DOHH2 (cell line): Measurements from ENCODE around the gene PRKN.

Experiments used
- H3F3A ChIP-seq: fragments of 200-600 bp; sonication (generic), shearing (Covaris generic); 2 replicates; pipeline ENCODE4 v1.6.0; 2016; ENCODE audit warnings: antibody characterized with exemption, mild to moderate bottlenecking; ENCODE audit not compliant: control insufficient read depth, insufficient read depth
- H3K27ac ChIP-seq: fragments of 200-600 bp; sonication (generic); 2 replicates; pipeline ENCODE4 v1.5.1; 2014; ENCODE audit warnings: low read depth, mild to moderate bottlenecking, low read length, moderate library complexity
- H3K27me3 ChIP-seq: fragments of 200-600 bp; sonication (generic); 2 replicates; pipeline ENCODE4 v1.6.1; 2014; ENCODE audit warnings: mild to moderate bottlenecking, low read length, mixed read lengths; ENCODE audit not compliant: control insufficient read depth
- H3K36me3 ChIP-seq: fragments of 200-600 bp; sonication (generic); 2 replicates; pipeline ENCODE4 v1.6.1; 2014; ENCODE audit warnings: mild to moderate bottlenecking, low read length, moderate library complexity, mixed read lengths; ENCODE audit not compliant: control insufficient read depth
- H3K4me1 ChIP-seq: fragments of 200-600 bp; sonication (generic); 2 replicates; pipeline ENCODE4 v1.6.1; 2014; ENCODE audit warnings: mild to moderate bottlenecking, low read length, mixed read lengths; ENCODE audit not compliant: control insufficient read depth
- H3K4me2 ChIP-seq: fragments of 200-600 bp; sonication (generic); 2 replicates; pipeline ENCODE4 v1.6.0; 2014; ENCODE audit warnings: mild to moderate bottlenecking, low read length, moderate library complexity
- H3K4me3 ChIP-seq: fragments of 200-600 bp; sonication (generic); 2 replicates; pipeline ENCODE4 v1.5.1; 2014; ENCODE audit warnings: mild to moderate bottlenecking, low read length, mixed read lengths
- H3K79me2 ChIP-seq: fragments of 200-600 bp; sonication (generic); 2 replicates; pipeline ENCODE4 v1.6.1; 2014; ENCODE audit warnings: mild to moderate bottlenecking, low read length, mixed read lengths; ENCODE audit not compliant: control insufficient read depth
- H3K9me2 ChIP-seq: fragments of 200-600 bp; sonication (generic); replicated peaks from 2 replicates; pipeline ENCODE4 v1.6.1; 2014; ENCODE audit warnings: mild to moderate bottlenecking, low read length, mixed read lengths; ENCODE audit not compliant: control insufficient read depth
- H3K9me3 ChIP-seq: fragments of 200-600 bp; sonication (generic); 2 replicates; pipeline ENCODE4 v1.6.1; 2014; ENCODE audit warnings: antibody characterized with exemption, low read length, mixed read lengths; ENCODE audit not compliant: control insufficient read depth, insufficient read depth
- H4K20me1 ChIP-seq: fragments of 200-600 bp; sonication (generic); 2 replicates; pipeline ENCODE4 v1.6.0; 2014; ENCODE audit warnings: low read depth, mild to moderate bottlenecking, antibody characterized with exemption, low read length, moderate library complexity; ENCODE audit not compliant: control insufficient read depth, insufficient read depth
- CTCF ChIP-seq: fragments of 200-600 bp; sonication (generic); IDR thresholded peaks from one replicate; pipeline ENCODE4 v1.5.1; 2014; ENCODE audit warnings: antibody characterized with exemption, mild to moderate bottlenecking, low read depth, low read length; ENCODE audit not compliant: poor library complexity, severe bottlenecking
- EZH2phosphoT487 ChIP-seq: fragments of 200-600 bp; sonication (generic); IDR thresholded peaks from 2 replicates; pipeline ENCODE4 v1.6.1; 2017; ENCODE audit warnings: borderline replicate concordance, mild to moderate bottlenecking, antibody characterized with exemption, low read length, moderate library complexity, mixed read lengths

Gene PRKN

GRCh38 chr6:161355696-161356095 is 1371.9 kb downstream of the PRKN start:
- no peaks in the 10 kb centered on the region for H3K9me3 ChIP-seq
- no peaks in the 10 kb centered on the region for H3K9me2 ChIP-seq
- H3K79me2 ChIP-seq = no peaks in the 10 kb centered on the region
- no peaks in the 10 kb centered on the region for H3K27me3 ChIP-seq
- H3K4me3 ChIP-seq = no peak overlapping the region
- H4K20me1 ChIP-seq = no peaks in the 10 kb centered on the region
- H3K36me3 ChIP-seq = no peaks in the 10 kb centered on the region
- H3K4me2 ChIP-seq = no peak overlapping the region
- no peak for TF ChIP-seq CTCF
- TF ChIP-seq EZH2phosphoT487 = no peak
- H3F3A ChIP-seq = no peaks in the 10 kb centered on the region
- no peak overlapping the region for H3K27ac ChIP-seq
- no peaks in the 10 kb centered on the region for H3K4me1 ChIP-seq

GRCh38 chr6:161354956-161355355 is 1372.6 kb downstream of the PRKN start:
- no peak overlapping the region for H3K4me2 ChIP-seq
- TF ChIP-seq CTCF (no peak), EZH2phosphoT487 (no peak)
- H4K20me1 ChIP-seq = no peaks in the 10 kb centered on the region

GRCh38 chr6:161354276-161354840 is 1373.2 kb downstream of the PRKN start:
- Histone ChIP-seq H3K27me3 (no peaks in the 10 kb centered on the region), H3K4me2 (no peak overlapping the region)

More at GRCh38 chr6:161354956-161355355, 1372.6 kb downstream of the PRKN start:
- H3K4me3 ChIP-seq = no peak overlapping the region
- H3K79me2 ChIP-seq = no peaks in the 10 kb centered on the region
- no peak overlapping the region for H3K27ac ChIP-seq
- H3K9me2 ChIP-seq = no peaks in the 10 kb centered on the region
- no peaks in the 10 kb centered on the region for H3K9me3 ChIP-seq
- no peaks in the 10 kb centered on the region for H3K36me3 ChIP-seq
- H3K4me1 ChIP-seq = no peaks in the 10 kb centered on the region
- no peaks in the 10 kb centered on the region for H3K27me3 ChIP-seq
- H3F3A ChIP-seq = no peaks in the 10 kb centered on the region

More at GRCh38 chr6:161354276-161354840, 1373.2 kb downstream of the PRKN start:
- Histone ChIP-seq H3K4me1 (no peaks in the 10 kb centered on the region), H3K9me3 (no peaks in the 10 kb centered on the region), H3K27ac (no peak overlapping the region), H3K79me2 (no peaks in the 10 kb centered on the region), H4K20me1 (no peaks in the 10 kb centered on the region), H3K9me2 (no peaks in the 10 kb centered on the region), H3K4me3 (no peak overlapping the region), H3K36me3 (no peaks in the 10 kb centered on the region), H3F3A (no peaks in the 10 kb centered on the region)
- TF ChIP-seq CTCF (no peak), EZH2phosphoT487 (no peak)
